ENCODE data around the gene AVPR2. TPM values are rescaled to one million over a fixed set of nuclear protein-coding genes. Genes with fewer than 3 reads are reported as not detected.

The AVPR2 gene
- total and polyA plus RNA-seq, 9 of the 15 experiments (the other 6 are each of a cell fraction or from before 2014, with no cell fraction given), result not detected

- DNase-seq (ENCODE audit: extremely low read depth in 1 of 4, low spot score in 3 of 4) (peak in 3 of 4 experiments; percentile 31 to 78 (median 64)), FAIRE-seq (no peak), ATAC-seq (peak; percentile 26)
- intact Hi-C loops (cut with micrococcal nuclease), result loop anchor here (1.0 to 5.0 kb wide), 2 partner anchors 45 to 160 kb away; partner anchors contain the start of gene TMEM187
- CTCF ChIA-PET (ENCODE audit: low intra/inter-chr PET ratio), result no interaction called here
- Histone ChIP-seq H3K36me3 (ENCODE audit: control insufficient read depth, insufficient read depth, low read length) (peaks cover 36% of the 10 kb centered on the region), H3K9me1 (ENCODE audit: control insufficient read depth, insufficient read depth, low read length) (no peaks in the 10 kb centered on the region), H3K4me2 (ENCODE audit: insufficient read depth, low read length) (peak overlapping the region; percentile 97), H3K79me2 (ENCODE audit: control insufficient read depth, insufficient read depth, low read length) (peaks cover 51% of the 10 kb centered on the region), H3K27me3 (ENCODE audit: control insufficient read depth in 2 of 2, insufficient read depth in 2 of 2, low read length in 2 of 2) (no peaks in the 10 kb centered on the region), H4K20me1 (replicated peaks; ENCODE audit: control insufficient read depth, insufficient read depth, low read length) (no peaks in the 10 kb centered on the region), H3K9me3 (replicated peaks; ENCODE audit: control insufficient read depth, insufficient read depth, low read depth, low read length) (no peaks in the 10 kb centered on the region), H2AFZ (ENCODE audit: low read depth, low read length) (peak overlapping the region; percentile 62; the same call in 1 of the 2 replicates), H3K9ac (ENCODE audit: insufficient read depth in 1 of 2, low read depth in 2 of 2, low read length in 2 of 2) (peak overlapping the region; percentile 93 to 96), H3K27ac (ENCODE audit: extremely low read depth, low read depth, low read length) (peak overlapping the region; percentile 98), H3K4me3 (peak overlapping the region; percentile 58), H3K4me1 (replicated peaks in 1 of 2; ENCODE audit: control insufficient read depth in 2 of 2, insufficient read depth in 2 of 2, low read length in 2 of 2) (peaks cover 27 to 67% of the 10 kb centered on the region in 2 experiments; a peak in 4 of 5 replicates)
- 11% methylated on average over 19 of the region's 31 CpGs for WGBS (ENCODE audit: insufficient coverage, low coverage, missing lambda C conversion rate)
- BruUV-seq (replicated peaks), result no TSS peak
- in situ Hi-C loops (cut with MboI), result no loop called here
- POLR2A ChIA-PET, result interaction anchor here (0.6 to 2.3 kb wide), 9 partner anchors 10 to 485 kb away, joined by 3 to 9 read pairs (median 4); partner anchors contain the start of genes IDH3G, RENBP and SSR4
- TF ChIP-seq ETV6 (IDR thresholded peaks at IDR 0.05; ENCODE audit: borderline replicate concordance in 1 of 2, low read depth in 2 of 2, low read length in 1 of 2) (0 out of 4 replicates have a peak, but pooled peaks of 1 of the 2 experiments have one; percentile 37), ETV6 (CRISPR knock-in tag; IDR thresholded peaks at IDR 0.05; ENCODE audit: borderline replicate concordance) (no peak), TAF1 (IDR thresholded peaks at IDR 0.05; ENCODE audit: control insufficient read depth, extremely low read depth, insufficient read depth, low read length, severe bottlenecking) (peak; percentile 14), ARID1B (IDR thresholded peaks at IDR 0.05) (peak; percentile 37; the same call in 1 of the 2 replicates), HDAC1 (IDR thresholded peaks at IDR 0.05) (no peak), XRCC5 (IDR thresholded peaks at IDR 0.05; ENCODE audit: low read depth, low read length) (0 out of 2 replicates have a peak, but pooled peaks have one; percentile 36), ELF2 (CRISPR knock-in tag; IDR thresholded peaks at IDR 0.05) (0 out of 2 replicates have a peak, but pooled peaks have one; percentile 31), E2F1 (CRISPR knock-in tag; IDR thresholded peaks at IDR 0.05) (no peak), ELF1 (tag; IDR thresholded peaks at IDR 0.05) (0 out of 2 replicates have a peak, but pooled peaks have one; percentile 36)
- TF ChIP-seq, protein P1, sequence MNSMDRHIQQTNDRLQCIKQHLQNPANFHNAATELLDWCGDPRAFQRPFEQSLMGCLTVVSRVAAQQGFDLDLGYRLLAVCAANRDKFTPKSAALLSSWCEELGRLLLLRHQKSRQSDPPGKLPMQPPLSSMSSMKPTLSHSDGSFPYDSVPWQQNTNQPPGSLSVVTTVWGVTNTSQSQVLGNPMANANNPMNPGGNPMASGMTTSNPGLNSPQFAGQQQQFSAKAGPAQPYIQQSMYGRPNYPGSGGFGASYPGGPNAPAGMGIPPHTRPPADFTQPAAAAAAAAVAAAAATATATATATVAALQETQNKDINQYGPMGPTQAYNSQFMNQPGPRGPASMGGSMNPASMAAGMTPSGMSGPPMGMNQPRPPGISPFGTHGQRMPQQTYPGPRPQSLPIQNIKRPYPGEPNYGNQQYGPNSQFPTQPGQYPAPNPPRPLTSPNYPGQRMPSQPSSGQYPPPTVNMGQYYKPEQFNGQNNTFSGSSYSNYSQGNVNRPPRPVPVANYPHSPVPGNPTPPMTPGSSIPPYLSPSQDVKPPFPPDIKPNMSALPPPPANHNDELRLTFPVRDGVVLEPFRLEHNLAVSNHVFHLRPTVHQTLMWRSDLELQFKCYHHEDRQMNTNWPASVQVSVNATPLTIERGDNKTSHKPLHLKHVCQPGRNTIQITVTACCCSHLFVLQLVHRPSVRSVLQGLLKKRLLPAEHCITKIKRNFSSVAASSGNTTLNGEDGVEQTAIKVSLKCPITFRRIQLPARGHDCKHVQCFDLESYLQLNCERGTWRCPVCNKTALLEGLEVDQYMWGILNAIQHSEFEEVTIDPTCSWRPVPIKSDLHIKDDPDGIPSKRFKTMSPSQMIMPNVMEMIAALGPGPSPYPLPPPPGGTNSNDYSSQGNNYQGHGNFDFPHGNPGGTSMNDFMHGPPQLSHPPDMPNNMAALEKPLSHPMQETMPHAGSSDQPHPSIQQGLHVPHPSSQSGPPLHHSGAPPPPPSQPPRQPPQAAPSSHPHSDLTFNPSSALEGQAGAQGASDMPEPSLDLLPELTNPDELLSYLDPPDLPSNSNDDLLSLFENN (IDR thresholded peaks at IDR 0.05; ENCODE audit: low read depth in 2 of 2, low read length in 2 of 2), result peak in 1 of 2 experiments; percentile 52; a peak in 1 of 4 replicates
- TF ChIP-seq, protein P2, sequence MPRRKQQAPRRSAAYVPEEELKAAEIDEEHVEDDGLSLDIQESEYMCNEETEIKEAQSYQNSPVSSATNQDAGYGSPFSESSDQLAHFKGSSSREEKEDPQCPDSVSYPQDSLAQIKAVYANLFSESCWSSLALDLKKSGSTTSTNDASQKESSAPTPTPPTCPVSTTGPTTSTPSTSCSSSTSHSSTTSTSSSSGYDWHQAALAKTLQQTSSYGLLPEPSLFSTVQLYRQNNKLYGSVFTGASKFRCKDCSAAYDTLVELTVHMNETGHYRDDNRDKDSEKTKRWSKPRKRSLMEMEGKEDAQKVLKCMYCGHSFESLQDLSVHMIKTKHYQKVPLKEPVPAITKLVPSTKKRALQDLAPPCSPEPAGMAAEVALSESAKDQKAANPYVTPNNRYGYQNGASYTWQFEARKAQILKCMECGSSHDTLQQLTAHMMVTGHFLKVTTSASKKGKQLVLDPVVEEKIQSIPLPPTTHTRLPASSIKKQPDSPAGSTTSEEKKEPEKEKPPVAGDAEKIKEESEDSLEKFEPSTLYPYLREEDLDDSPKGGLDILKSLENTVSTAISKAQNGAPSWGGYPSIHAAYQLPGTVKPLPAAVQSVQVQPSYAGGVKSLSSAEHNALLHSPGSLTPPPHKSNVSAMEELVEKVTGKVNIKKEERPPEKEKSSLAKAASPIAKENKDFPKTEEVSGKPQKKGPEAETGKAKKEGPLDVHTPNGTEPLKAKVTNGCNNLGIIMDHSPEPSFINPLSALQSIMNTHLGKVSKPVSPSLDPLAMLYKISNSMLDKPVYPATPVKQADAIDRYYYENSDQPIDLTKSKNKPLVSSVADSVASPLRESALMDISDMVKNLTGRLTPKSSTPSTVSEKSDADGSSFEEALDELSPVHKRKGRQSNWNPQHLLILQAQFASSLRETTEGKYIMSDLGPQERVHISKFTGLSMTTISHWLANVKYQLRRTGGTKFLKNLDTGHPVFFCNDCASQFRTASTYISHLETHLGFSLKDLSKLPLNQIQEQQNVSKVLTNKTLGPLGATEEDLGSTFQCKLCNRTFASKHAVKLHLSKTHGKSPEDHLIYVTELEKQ (CRISPR knock-in tag; IDR thresholded peaks at IDR 0.05), result no peak
Measured at GRCh38 chrX:153926858-153927671, 22.6 kb downstream of the AVPR2 start.

All from K562 (cell line).